GM21528 (cell line): Measurements from ENCODE around the gene ZNF627.
"Not testable (repeated sequence)": the region's sequence is repeated elsewhere in the genome, so short reads cannot be mapped to it uniquely, and the experiment has no call there.

Experiments
- ATAC-seq: cut with Tn5 transposase; IDR thresholded peaks from one replicate; pipeline ENCODE4 v1.9.1; 2021; ENCODE audit warnings: mild to moderate bottlenecking, moderate library complexity; ENCODE audit not compliant: unreplicated experiment, low FRiP score

ZNF627 gene

DNA sequence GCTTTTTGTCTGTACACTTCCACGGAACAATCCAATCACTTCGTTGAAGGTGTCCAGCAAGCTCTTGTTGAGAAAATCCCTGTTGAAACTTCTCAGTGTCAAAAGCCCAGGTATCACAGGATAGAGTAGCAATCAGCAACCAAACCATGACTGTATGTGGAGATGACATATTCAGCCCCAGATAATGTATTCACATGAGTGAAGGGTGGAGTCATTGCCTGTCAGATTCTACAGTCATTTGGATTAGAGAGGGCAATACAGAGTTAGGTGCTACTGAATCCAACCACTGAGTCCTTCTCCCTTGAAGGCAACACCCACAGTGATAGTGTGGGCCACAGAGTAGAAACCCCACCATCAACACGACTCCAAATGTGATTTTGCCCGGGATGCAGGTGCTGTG lies 23.3 kb downstream of the ZNF627 start:
- no peak for ATAC-seq

DNA sequence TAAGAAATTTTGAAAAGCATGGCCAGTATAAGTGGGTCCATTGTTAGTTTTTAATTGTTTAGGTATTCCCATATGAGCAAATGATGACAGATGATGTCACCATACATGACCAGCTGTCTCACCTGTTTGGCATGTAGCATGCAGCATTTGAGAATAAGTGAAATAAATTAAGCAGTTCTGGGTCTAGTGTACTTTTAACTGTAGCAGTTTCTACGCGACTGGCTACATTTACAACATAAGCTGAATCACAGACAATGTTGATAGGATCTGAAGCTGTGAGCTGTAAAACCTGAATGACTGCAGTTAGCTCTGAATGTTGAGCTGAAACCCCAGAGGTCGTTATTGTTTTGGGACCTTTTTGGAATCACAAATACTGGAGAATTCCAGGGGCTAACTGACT lies 25.1 kb downstream of the ZNF627 start:
- not testable (repeated sequence) for ATAC-seq

DNA sequence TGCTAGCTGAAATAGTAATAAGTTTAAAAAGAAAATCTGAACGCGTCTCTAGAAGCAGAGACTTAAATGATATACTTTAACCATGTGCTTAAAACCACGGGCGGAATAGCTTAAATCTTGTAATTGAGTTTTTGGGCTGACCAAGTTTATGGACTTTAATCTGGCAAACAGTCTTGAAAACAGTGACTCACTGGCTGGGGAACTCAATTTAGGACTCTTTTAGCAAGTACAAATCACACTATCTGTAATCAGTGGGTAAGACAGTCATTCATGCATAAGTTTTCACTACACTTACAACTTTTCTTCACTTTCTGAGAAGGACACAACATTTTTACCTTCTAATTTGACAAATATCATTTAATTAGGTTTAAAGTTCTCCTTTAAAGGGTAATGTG lies 26.8 kb downstream of the ZNF627 start:
- ATAC-seq = no peak

DNA sequence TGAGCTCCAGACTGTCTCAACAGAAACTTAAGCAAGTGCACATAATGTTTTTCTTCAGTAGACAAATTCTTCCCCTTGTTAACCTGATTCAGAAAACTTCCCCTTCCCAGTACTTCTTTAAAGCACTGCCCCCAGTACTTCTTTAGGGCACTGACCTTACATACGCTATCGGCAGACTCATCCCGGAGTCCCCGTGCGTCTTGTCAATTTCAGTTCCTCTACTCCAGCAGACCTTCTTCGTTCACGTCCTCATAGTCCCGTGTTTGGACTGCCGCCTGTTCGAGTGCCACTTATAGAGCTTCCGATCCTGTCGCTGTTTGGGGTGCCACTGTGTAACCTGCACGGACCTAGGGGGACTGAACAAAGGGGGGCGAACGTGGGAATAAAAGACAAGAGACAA lies 29.0 kb downstream of the ZNF627 start:
- no peak for ATAC-seq

DNA sequence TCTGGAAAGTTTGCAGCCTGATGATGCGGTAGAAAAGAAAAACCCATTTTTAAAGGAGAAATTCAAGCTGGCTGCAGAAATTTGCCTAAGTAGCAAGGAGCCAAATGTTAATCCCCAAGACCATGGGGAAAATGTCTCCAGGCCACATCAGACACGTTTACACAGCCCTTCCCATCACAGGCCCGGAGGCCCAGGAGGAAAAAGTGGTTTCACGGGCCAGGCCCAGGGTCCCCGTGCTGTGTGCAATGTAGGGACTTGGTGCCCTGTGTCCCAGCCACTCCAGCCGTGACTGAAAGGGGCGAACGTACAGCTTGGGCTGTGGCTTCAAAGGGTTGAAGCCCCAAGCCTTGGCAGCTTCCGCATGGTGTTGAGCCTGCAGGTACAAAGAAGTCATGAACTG lies 35.9 kb downstream of the ZNF627 start:
- no peak for ATAC-seq

DNA sequence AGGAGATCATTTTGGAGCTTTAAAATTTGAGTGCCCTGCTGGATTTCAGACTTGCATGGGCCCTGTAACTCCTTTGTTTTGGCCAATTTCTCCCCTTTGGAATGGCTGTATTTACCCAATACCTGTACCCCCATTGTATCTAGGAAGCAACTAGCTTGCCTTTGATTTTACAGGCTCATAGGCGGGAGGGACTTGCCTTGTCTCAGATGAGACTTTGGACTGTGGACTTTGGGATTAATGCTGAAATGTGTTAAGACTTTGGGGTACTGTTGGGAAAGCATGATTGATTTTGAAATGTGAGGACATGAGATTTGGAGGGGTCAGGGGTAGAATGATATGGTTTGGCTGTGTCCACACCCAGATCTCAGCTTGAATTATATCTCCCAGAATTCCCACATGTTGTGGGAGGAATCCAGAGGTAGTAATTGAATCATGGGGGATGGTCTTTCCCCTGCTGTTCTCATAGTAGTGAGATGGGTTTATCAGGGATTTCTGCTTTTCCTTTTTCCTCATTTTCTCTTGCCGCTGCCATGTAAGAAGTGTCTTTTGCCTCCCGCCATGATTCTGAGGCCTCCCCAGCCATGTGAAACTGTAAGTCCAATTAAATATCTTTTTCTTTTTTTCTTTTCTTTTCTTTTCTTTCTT lies 36.9 kb downstream of the ZNF627 start:
- not testable (repeated sequence) for ATAC-seq

DNA sequence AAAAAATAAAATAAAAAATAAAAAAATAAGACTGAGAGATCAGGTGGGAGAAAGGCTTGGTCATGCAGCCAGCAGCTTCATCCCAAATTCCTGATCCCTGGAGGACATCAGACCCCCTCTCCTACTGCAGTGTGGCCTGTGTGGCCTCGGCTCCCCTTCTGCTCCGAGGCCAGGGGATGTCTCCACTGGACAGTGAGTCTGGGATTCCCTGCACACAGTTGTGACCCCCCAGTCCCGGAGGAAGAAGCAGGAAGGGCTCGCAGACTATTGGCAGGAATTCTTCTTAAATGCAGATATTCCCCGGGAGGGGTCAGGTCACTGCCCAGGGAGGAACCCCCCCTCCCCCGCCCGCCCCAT lies 41.9 kb downstream of the ZNF627 start:
- ATAC-seq = no peak

DNA sequence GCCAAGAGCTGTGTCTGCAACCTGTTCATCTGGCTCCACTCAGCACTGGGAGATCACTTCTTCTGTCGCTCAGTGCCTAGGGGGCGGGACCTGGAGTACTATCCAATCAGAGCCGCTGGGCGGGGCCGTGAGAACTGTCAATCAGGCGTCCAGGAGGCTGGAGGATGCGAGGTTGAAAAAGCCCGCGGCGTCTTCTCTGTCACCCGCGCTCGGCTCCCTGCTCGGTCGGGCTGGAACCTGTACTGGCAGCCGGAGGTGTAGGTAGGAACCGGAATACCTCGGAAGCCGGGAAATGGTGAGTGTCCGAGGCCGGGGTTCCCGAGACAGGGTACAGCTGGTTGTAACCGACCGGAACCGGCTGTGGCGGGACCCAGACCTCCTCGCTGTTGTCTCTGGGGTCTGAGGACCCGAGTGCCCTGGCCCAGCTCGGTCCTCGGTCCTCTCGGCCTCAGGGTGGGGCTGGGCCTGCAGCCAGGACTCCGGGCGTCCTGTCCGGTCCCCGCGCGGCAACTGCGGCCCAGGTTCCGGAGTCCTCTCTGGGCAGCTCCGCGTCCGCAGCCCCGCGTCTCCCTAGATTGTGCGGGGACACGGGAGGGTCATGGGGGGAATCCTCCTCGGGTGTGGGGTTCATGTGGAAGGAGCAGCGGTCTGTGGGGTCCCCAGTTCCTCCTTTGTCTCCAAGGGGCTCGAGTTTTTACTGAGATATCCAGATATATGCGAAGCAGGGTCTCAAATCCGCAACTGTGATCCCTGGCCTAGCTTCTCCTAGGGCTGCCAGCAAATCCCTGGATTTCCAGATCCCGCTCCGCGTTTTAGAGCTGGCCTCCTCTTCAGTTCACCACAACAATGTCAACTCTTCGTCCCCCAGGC lies 42.6 kb downstream of the ZNF627 start:
- peak; percentile 92 for ATAC-seq

DNA sequence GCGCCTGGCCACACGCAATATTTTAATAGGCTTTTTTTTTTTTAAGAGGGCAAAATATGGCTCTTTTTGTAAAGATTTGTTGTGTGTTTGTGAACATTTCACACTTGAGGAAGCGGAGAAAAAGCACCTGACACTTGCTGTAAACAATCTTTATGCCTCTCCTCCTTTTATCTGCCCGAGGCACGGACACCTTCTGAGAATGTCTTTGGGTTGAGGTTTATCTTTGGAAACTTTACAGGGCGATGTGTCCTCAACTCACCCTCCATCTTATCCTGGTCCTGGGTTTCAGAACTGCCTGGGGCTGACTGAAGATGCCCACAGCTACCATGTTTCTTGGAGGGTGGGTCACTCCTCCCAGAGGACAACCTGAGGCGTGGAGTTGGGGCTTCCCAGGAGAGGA lies 44.0 kb downstream of the ZNF627 start:
- ATAC-seq = no peak

DNA sequence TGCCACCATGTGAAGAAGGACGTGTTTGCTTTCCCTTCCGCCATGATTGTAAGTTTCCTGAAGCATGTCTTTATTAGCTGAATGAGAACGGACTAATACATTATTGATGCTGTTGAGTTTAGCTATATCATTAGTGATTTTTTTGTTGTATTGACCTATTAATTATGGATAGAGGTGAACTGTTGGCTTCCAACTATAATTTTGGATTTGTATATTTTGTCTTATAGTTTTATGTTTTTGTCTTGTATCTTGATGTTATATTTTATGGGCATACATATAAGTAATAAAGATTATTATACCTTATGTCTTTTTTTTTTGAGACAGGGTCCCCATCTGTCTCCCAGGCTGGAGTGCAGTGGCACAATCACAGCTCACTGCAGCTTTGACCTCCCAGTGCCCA lies 45.6 kb downstream of the ZNF627 start:
- no peak for ATAC-seq

DNA sequence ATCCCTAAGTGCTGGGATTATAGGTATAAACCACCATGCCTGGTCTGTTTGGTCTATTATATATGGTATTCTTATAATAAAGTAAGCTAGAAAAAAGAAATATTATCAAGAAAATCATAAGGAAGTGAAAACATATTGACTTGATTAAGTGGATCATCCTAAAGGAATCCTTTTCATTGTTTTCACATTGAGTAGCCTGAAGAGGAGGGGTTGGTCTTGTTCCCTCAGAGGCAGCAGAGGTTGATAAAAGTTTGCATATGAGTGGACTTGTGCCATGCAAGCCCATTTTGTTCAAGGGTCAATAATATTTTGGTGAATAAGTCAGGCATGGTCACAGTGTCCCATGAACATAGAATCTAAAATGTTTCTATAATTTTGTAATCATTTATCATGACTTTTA lies 52.7 kb downstream of the ZNF627 start:
- no peak for ATAC-seq

DNA sequence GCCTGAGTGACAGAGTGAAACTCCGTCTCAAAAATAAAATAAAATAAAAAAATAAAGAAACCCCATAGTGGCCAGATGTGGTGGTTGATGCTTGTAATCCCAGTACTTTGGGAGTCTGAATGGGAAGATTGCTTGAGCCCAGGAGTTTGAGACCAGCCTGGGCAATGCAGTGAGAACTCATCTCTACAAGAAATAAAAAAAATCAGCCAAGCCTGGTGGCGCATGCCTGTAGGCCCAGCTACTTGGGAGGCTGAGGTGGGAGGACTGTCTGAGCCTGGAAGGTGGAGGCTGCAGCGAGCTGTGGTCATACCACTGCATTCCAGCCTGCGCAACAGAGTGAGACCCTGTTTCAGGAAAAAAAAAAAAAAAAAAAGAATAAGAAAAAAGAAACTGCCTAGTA lies 53.8 kb downstream of the ZNF627 start:
- ATAC-seq = no peak

DNA sequence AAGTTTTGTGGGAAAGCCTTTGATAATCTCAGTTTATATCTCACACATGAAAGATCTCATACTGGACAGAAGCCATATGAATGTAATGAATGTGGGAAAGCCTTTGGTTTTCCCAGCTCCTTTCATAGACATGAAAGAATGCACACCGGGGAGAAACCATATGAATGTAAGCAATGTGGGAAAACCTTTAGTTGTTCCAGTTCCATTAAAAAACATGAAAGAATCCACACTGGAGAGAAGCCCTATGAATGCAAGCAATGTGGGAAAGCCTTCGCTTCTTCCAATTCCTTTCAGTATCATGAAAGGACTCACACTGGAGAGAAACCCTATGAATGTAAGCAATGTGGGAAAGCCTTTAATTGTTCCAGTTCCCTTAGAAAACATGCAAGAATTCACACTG lies 54.8 kb downstream of the ZNF627 start:
- ATAC-seq = no peak

DNA sequence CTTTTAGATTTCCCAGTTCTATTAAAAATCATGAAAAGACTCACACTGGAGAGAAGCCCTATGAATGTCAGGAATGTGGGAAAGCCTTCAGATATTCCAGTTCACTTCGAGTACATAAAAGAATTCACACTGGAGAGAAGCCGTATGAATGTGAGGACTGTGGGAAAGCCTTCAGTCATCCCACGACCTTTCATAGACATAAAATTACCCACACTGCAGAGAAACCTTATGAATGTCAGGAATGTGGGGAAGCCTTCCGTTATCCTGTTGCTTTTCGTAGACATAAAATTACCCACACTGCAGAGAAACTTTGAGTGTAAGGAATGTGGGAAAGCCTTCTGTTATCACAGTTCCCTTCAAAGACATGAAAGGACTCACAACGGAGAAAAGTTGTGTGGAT lies 55.2 kb downstream of the ZNF627 start:
- no peak for ATAC-seq

DNA sequence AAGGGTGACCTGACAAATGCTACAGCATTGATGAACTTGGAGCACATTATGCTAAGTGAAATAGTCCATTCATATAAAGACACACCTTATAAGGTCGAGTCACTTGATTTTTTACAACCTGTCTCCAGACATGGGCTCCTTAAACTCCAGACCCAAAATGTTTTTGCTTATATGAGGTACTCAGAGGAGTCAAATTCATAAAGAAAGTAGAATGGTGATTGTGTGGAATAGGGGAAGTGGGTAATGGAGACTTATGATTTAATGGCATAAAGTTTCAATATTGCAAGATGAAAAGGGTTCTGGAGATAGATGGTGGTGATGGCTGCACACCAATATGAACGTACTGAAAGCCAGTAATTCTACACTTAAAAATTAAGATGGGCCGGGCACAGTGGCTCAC lies 59.3 kb downstream of the ZNF627 start:
- no peak for ATAC-seq

DNA sequence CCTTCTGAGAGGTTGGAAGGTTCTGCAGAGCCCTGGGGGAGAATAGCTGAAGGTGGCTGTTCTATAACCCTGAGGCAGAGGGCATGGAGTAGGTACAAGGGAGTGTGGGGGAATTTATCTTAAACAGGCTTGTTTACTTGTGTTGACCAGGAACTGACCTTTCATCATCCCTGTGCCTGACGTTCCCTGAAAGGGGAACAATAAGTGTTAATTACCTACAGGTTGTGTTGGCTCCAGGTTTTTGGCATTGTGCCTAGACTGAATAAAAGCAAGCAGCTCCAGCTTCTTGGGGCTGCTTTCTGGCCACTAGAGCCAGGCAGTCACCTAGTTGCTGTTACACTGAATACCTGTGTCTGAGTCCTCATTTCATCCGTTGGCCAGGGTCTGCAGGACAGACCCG lies 60.0 kb downstream of the ZNF627 start:
- no peak for ATAC-seq

DNA sequence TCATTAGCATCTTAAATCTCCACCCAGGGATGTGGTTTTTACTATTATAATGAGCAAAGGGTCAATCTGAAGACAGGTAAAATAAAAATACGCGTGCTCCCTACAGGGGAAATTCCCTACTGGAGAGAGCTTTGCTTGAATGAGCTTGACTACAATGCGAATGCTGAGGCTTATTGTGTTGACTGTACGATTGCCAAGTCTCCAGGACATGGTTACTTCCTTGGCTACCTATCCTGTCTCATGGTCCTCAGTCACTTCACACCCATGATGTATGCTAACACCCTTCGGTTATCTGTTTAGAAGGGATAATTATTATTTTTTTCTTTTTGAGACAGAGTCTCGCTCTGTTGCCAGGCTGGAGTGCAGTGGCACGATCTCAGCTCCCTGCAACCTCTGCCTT lies 61.7 kb downstream of the ZNF627 start:
- no peak for ATAC-seq

DNA sequence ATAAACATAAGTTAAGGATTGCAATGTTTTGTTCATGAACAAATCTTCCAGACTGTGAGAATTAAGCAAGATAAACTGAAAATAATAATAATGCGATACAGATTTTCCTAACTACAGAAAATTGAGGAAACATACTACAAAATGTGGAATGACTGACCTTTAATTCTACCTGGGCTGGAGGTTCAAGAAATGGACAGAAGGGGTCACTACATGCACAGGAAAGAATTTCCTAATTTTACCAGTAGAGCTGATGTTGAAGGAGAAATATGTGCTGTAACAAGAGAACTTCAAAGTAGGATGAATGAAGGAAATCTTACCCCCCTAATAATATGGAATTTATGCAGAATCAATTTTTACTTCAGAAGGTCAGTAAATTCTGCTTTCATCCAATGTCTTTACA lies 62.3 kb downstream of the ZNF627 start:
- ATAC-seq = no peak

DNA sequence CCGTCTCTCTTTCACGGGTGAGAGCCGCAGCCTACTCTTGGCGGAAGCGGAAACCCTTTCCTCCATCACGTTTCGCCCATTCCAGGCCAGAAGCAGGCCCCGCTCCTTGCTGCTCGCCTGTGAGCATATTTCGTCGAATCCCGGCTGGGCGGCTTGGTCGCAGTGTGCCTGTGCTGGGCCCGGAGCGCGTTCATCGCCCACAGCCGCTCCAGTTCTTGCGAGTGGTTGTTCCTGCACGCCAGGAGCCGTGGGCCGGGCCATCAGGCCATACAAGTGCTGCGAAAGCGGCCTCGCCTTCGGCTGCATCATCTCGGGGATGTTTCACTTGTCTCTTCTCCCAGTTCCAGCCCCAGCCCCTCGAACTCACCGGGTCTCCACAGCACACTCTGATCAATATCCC lies 65.0 kb downstream of the ZNF627 start:
- ATAC-seq = no peak

DNA sequence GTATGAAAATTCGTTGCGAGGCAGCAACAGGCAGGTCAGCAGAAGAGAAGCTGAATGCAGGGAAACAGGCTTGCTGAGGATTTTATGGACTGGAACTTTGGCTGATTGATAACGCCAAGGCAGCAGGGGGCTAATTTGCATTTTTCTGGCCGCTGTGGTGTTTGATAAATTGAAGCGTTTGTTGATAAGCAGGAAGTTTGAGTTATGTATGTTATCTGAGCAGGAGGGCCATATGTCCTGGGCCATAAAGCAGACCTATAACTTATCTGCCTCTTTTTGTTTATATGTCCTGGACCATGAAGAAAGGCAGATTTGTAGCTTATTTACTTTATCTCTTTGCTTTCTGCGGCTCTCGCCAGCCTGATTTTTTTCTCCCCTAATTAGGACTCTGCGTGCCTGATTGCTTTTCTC lies 65.9 kb downstream of the ZNF627 start:
- ATAC-seq = no peak
